GM12892 (cell line): ENCODE results near the gene NMRAL1.

Source experiments
- DNase-seq: peaks from one replicate; pipeline ENCODE4 v3.0.0; 2011; ENCODE audit not compliant: insufficient read length
- FAIRE-seq: peaks from 2 replicates; lab custom pipeline; 2011; peaks lifted over from hg19 to GRCh38; lab: Jason Lieb, UNC
- POLR2A ChIP-seq: IDR thresholded peaks from 2 replicates; pipeline ENCODE4 v1.6.1; 2011; ENCODE audit warnings: low read depth, low read length, control low read depth
- POLR2AphosphoS5 ChIP-seq: IDR thresholded peaks from 2 replicates; pipeline ENCODE4 v1.6.1; 2011; ENCODE audit warnings: low read depth, low read length, control low read depth
- TAF1 ChIP-seq: IDR thresholded peaks from 2 replicates; pipeline ENCODE4 v1.6.1; 2011; ENCODE audit warnings: low read depth, mild to moderate bottlenecking, control low read depth, low read length, borderline replicate concordance

The NMRAL1 gene

GRCh38 chr16:4415538-4416199 lies 58.8 kb downstream of the NMRAL1 start:
- FAIRE-seq (peak; percentile 30), DNase-seq (peak; percentile 41)
- TF ChIP-seq TAF1 (no peak), POLR2A (0 out of 2 replicates have a peak, but pooled peaks have one; percentile 19), POLR2AphosphoS5 (no peak)

- TF ChIP-seq POLR2A (no peak), POLR2AphosphoS5 (no peak), TAF1 (no peak)
- peak; percentile 95 for FAIRE-seq
- DNase-seq, result peak; percentile 89
Measured at GRCh38 chr16:4414187-4414917, 60.1 kb downstream of the NMRAL1 start.

- DNase-seq, result no peak
- no peak for FAIRE-seq
Measured at GRCh38 chr16:4412854-4413253, 61.6 kb downstream of the NMRAL1 start.

GRCh38 chr16:4412159-4412558 lies 62.3 kb downstream of the NMRAL1 start:
- no peak for FAIRE-seq
- DNase-seq, result no peak
- TF ChIP-seq POLR2AphosphoS5 (no peak), TAF1 (no peak), POLR2A (no peak)

More at GRCh38 chr16:4412854-4413253, 61.6 kb downstream of the NMRAL1 start:
- TF ChIP-seq POLR2A (no peak), POLR2AphosphoS5 (no peak), TAF1 (no peak)
